Left cardiac atrium (tissue), 4 donors: ENCODE measurements around the gene NCEH1. TPM values are rescaled to one million over a fixed set of nuclear protein-coding genes. Genes with fewer than 3 reads are reported as not detected.

Source experiments
- ATAC-seq, 2 donors: fragments of 200-7000 bp; cut with Tn5 transposase; one replicate each; pipeline ENCODE4 v1.9.1; 2020; ENCODE audit warnings: mild to moderate bottlenecking in 2 of 2, moderate library complexity in 2 of 2
- DNase-seq: peaks from one replicate; pipeline ENCODE4 v3.0.0-alpha.2; 2020
- intact Hi-C, 2 donors: fragments of 100-400 bp; cut with DNase I; formaldehyde crosslinking; loops; one replicate each; pipeline versions ENCODE4 v1.14.1 to v1.15.1; 2022 to 2023
- total RNA-seq, 2 donors: library from RNA; stranded (reverse); fragmentation: NEBNext Ultra II Directional; extraction: Animal tissue kit (Norgen Biotek cat#: 25700); gene quantifications; one replicate each; pipeline ENCODE4 v1.2.1, GENCODE V29; 2021
- donor health status: DM: no; HTN: yes; CAD: no.
- donor health status: DM: no; HTN: yes; CAD: no; lungs with severe emphysema.
- donor health status: DM: yes; HTN: yes; CAD: no.
- donor health status: Dilated cardiomyopathy.

NCEH1 gene
- total RNA-seq, 2 donors from 2014 or later = 21.4 to 25.5 TPM

- ATAC-seq = no peak
- DNase-seq = no peak
- intact Hi-C loops = loop anchor here in 1 of 2 donors (10.0 kb wide), 1 partner anchor 52 kb away; no protein-coding TSS in a partner anchor
Observed at GRCh38 chr3:172656602-172657001, 54.3 kb downstream of the NCEH1 start.

DNA sequence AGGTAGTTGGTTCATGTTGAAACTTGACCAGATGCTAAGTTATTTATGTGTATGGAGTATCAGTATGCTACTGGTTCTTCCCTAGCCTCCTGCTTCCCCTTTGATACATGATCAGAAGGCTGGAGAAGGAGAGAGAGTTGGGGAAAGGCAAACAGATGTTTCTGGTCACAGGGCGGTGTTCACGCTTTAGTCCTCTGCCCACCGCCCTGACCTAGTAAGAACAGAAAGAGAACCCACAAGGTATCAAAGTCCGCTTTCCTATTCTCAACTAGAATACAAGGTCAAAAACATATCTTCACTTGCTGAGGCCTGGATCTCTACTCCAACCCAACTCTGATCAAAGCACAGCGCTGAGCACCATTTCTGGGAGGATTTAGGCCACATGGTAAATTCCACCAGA, 55.5 kb downstream of the NCEH1 start:
- no peak for DNase-seq
- intact Hi-C loops = loop anchor here in 1 of 2 donors (10.0 kb wide), 1 partner anchor 51 kb away; no protein-coding TSS in a partner anchor
- ATAC-seq = no peak

GRCh38 chr3:172654470-172654869, 56.4 kb downstream of the NCEH1 start:
- DNase-seq (no peak), ATAC-seq (no peak)
- intact Hi-C loops = loop anchor here in 1 of 2 donors (10.0 kb wide), 1 partner anchor 50 kb away; no protein-coding TSS in a partner anchor

GRCh38 chr3:172653004-172653572, 57.8 kb downstream of the NCEH1 start:
- ATAC-seq = no peak
- intact Hi-C loops = loop anchor here in 1 of 2 donors (10.0 kb wide), 1 partner anchor 48 kb away; no protein-coding TSS in a partner anchor
- no peak for DNase-seq

- intact Hi-C loops = loop anchor here in 1 of 2 donors (10.0 kb wide), 1 partner anchor 47 kb away; no protein-coding TSS in a partner anchor
- DNase-seq = no peak
Observed at GRCh38 chr3:172651936-172652625, 58.8 kb downstream of the NCEH1 start.

GRCh38 chr3:172649987-172650386, 60.9 kb downstream of the NCEH1 start:
- DNase-seq (no peak), ATAC-seq (no peak)
- intact Hi-C loops = loop anchor here in 1 of 2 donors (10.0 kb wide), 1 partner anchor 45 kb away; no protein-coding TSS in a partner anchor

More at GRCh38 chr3:172651936-172652625, 58.8 kb downstream of the NCEH1 start:
- ATAC-seq = no peak

GRCh38 chr3:172648747-172649146, 62.1 kb downstream of the NCEH1 start:
- ATAC-seq (peak in 1 of 2 donors; percentile 42), DNase-seq (no peak)
- intact Hi-C loops = no loop called here

DNA sequence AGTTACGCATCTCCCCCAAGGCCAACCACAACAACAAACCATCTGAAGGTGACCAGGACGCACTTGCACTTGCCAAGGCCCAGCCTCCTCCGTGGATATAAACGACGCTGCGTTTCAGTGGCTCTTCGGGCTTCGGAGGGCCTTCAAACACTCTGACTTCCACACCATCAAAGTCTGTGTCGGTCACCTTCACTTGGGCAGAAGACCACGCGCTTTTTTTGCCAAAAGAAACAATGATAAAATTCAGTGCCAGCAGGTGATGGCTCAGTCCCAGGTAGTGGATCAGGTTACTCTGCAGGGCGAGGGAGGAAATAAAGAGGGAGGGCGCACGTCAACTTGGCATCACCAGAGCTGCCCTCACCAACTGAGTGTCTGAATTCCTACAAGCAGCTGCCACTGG, 63.0 kb downstream of the NCEH1 start:
- no peak for DNase-seq
- peak in 1 of 2 donors; percentile 72 for ATAC-seq
- intact Hi-C loops = no loop called here

GRCh38 chr3:172647080-172647479, 63.8 kb downstream of the NCEH1 start:
- intact Hi-C loops = no loop called here
- ATAC-seq (no peak), DNase-seq (no peak)

- intact Hi-C loops = no loop called here
- ATAC-seq (peak in 1 of 2 donors; percentile 31), DNase-seq (no peak)
Observed at GRCh38 chr3:172646439-172647015, 64.3 kb downstream of the NCEH1 start.

DNA sequence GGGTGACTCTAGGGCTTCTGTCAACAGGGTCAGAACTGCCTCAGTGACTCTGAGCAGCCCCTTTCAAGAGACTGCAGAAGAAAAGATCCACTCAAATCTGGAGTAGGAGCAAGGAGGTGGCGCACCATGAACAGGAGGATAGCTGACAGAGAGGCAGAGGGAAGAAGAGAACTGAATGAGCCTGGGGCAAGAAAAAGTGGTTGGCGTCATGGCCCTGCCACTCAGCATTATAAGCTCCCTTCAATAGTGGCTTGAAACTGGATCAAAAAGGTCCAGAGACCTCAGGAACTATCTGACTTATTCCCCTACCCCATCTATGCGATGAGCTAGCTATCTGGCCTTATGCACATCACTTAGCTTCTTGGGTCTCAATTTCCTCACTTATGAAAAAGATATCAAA, 66.6 kb downstream of the NCEH1 start:
- DNase-seq (no peak), ATAC-seq (no peak)
- intact Hi-C loops = no loop called here

GRCh38 chr3:172643506-172644179, 67.2 kb downstream of the NCEH1 start:
- intact Hi-C loops = no loop called here
- DNase-seq (no peak), ATAC-seq (peak in 1 of 2 donors; percentile 23)

GRCh38 chr3:172641291-172641690, 69.6 kb downstream of the NCEH1 start:
- intact Hi-C loops = no loop called here
- ATAC-seq (no peak), DNase-seq (no peak)

GRCh38 chr3:172640751-172641150, 70.1 kb downstream of the NCEH1 start:
- no peak for DNase-seq
- intact Hi-C loops = no loop called here
- ATAC-seq = no peak

DNA sequence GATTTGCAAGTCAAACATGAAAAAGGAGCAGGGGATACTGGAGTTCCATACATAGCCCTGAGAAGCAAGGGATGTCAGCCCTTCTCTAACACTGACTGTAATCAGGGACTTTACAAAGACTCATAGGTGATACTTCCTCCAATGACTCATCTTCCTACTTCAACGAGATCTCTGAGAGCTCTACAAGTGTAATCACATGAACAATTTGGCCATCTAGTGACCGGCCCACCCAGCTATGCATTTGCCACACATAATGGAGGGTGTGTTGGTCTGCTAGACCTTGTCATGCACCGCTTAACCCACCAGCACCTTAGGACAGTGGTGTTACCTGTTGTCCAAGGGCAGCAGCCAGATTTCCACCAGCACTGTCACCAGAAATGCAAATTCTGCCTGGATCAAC, 75.3 kb downstream of the NCEH1 start:
- ATAC-seq = peak in 1 of 2 donors; percentile 91
- DNase-seq = no peak
- intact Hi-C loops = no loop called here

DNA sequence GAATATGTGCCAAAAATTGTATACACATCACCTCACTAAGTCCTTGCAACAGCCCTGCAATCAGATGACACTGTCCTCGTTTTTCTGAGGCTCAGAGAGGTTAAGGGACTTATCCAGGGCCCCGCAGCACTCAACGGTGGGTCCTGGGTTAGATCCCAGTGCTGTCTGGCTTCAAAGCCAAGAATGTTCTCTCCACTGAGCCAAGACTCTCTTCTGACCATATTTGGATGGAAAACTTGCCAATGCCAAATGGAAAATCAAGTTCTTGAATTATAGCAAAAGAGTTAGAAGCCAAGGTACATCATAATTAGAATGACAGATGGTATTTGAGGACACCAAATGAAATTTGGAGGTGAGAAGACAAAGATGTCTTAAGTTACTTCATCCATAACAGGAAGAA, 75.9 kb downstream of the NCEH1 start:
- intact Hi-C loops = no loop called here
- ATAC-seq (peak in 1 of 2 donors; percentile 73), DNase-seq (no peak)

DNA sequence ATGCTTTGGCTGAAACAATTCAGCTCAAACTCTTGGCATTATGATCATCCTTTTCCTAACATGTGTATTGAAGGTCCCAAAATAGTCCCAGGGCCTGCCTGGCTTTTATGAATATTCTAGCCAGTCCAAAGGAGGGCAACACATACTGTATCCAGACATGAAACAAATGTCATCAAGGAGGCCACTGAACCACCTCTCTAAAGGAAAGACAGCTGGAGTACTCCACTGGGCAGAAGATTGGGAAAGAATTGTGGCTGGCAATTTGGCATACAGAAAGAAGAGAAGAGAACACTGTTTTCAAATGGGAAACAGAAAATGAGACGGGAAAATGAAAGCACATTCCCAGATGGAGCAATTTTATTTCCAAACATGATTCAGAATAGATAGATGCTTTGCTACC, 80.6 kb downstream of the NCEH1 start:
- intact Hi-C loops = no loop called here
- ATAC-seq (no peak), DNase-seq (no peak)

GRCh38 chr3:172629470-172629869, 81.4 kb downstream of the NCEH1 start:
- intact Hi-C loops = loop anchor here in 1 of 2 donors (10.0 kb wide), 1 partner anchor 145 kb away; no protein-coding TSS in a partner anchor
- ATAC-seq = no peak
- no peak for DNase-seq

DNA sequence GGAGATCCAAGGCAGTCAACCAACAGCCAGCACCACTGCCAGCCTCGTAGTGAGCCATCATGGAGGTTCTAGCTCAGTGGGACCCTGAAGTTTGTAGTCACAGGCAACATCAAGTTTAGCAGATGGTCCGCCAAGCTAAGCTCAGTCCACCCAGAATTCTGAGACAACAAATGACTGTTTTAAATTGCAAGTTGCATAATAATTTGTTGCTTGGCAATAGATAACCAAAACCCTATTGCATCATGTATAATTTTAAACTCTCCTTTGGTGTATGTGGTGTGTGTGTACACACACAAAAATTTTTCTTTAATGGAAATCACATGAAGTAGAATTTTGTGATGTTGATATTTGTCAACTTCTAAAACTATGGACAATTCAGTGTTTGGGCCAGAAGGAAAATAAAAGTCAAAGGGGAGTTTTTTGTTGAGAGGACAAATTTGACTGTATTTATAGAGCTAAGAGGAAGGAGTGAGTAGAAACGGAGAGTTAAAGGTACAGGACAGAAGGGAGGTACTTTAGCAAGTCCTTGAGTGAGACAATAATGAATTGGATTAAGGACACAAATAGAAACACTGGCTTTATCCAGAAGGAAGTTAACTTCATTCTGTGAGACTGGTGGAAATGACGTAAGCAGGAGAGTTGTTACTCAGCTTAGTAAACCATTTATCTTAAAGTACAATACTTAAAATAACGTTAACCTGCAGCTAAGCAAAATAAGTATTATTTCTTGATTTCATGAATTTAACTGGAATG, 83.6 kb downstream of the NCEH1 start:
- ATAC-seq = peak; percentile 30 to 32
- DNase-seq = no peak
- intact Hi-C loops = loop anchor here in 1 of 2 donors (10.0 kb wide), 1 partner anchor 142 kb away; no protein-coding TSS in a partner anchor
